ENCODE results near the gene APEH. TPM values are rescaled to one million over a fixed set of nuclear protein-coding genes. Genes with fewer than 3 reads are reported as not detected.

Gene APEH
- total and polyA plus RNA-seq, 2 of the 13 experiments (the other 11 are each of a cell fraction or from before 2014, with no cell fraction given) = 116 to 130 TPM

GRCh38 chr3:49626101-49626581 lies 48.0 kb upstream of the APEH start (continued):
- TF ChIP-seq TFDP2 (CRISPR knock-in tag; IDR thresholded peaks at IDR 0.05) = no peak

GRCh38 chr3:49626796-49627195 lies 47.4 kb upstream of the APEH start:
- no peak for ATAC-seq
- TF ChIP-seq ZNF639 (CRISPR knock-in tag; conservative IDR thresholded peaks at IDR 0.05) = no peak
- TF ChIP-seq ZFP82 (CRISPR knock-in tag; IDR thresholded peaks at IDR 0.05; ENCODE audit: borderline replicate concordance) = no peak
- TF ChIP-seq ATF7-NPFF (CRISPR knock-in tag; IDR thresholded peaks at IDR 0.05; ENCODE audit: low read depth) = no peak
- no peak for TF ChIP-seq HES4 (CRISPR knock-in tag; IDR thresholded peaks at IDR 0.05; ENCODE audit: borderline replicate concordance)
- no peak for TF ChIP-seq NPAS2 (CRISPR knock-in tag; IDR thresholded peaks at IDR 0.05; ENCODE audit: borderline replicate concordance)
- TF ChIP-seq REL (CRISPR knock-in tag; conservative IDR thresholded peaks at IDR 0.05) = no peak
- no peak for TF ChIP-seq RAD21 (CRISPR knock-in tag; IDR thresholded peaks at IDR 0.05)
- no peak for TF ChIP-seq ZNF737 (CRISPR knock-in tag; IDR thresholded peaks at IDR 0.05; ENCODE audit: borderline replicate concordance)
- TF ChIP-seq ZNF24 (IDR thresholded peaks at IDR 0.05) = no peak
- no peak for TF ChIP-seq HMGXB3 (CRISPR knock-in tag; IDR thresholded peaks at IDR 0.05; ENCODE audit: borderline replicate concordance)
- TF ChIP-seq GTF3A (CRISPR knock-in tag; conservative IDR thresholded peaks at IDR 0.05) = no peak

More at GRCh38 chr3:49626796-49627195, 47.4 kb upstream of the APEH start:
- POLR2A ChIA-PET = no interaction called here
- DNase-seq (ENCODE audit: low spot score) = no peak
- in situ Hi-C loops (cut with HindIII; ENCODE audit: extremely low pct_ligation_motif_present, low pct_unique_long_range_greater_than_20kb) = no loop called here
- no peak for FAIRE-seq
- Histone ChIP-seq H3K9me3 (ENCODE audit: low read length) (no peaks in the 10 kb centered on the region), H3K4me3 (replicated peaks in 1 of 3; ENCODE audit: insufficient read depth in 1 of 3, low read depth in 2 of 3, low read length in 3 of 3) (no peak overlapping the region), H4K20me1 (ENCODE audit: insufficient read depth, low read length) (no peaks in the 10 kb centered on the region), H2AFZ (ENCODE audit: low read length) (no peak overlapping the region), H3K27me3 (ENCODE audit: control insufficient read depth in 1 of 2, insufficient read depth in 2 of 2, low read length in 2 of 2) (no peaks in the 10 kb centered on the region), H3K79me2 (ENCODE audit: insufficient read depth, low read length) (no peaks in the 10 kb centered on the region), H3K4me2 (ENCODE audit: low read depth, low read length) (no peak overlapping the region), H3K4me1 (ENCODE audit: insufficient read depth, low read length) (no peaks in the 10 kb centered on the region), H3K27ac (ENCODE audit: extremely low read length, insufficient read depth, low read length) (no peak overlapping the region), H3K9ac (ENCODE audit: insufficient read depth, low read depth, low read length) (no peak overlapping the region), H3K36me3 (replicated peaks in 1 of 2; ENCODE audit: control insufficient read depth in 1 of 2, insufficient read depth in 2 of 2, low read length in 2 of 2) (peaks cover 0 to 8% of the 10 kb centered on the region in 2 experiments; a peak in 2 of 5 replicates)
- 100% methylated on average over 1 of the region's 1 CpG for WGBS (ENCODE audit: low lambda C conversion rate)
- CTCF ChIA-PET (ENCODE audit: low intra/inter-chr PET ratio, low total read pairs) = no interaction called here
- no TSS peak for BruUV-seq (replicated peaks)
- intact Hi-C loops (cut with micrococcal nuclease; ENCODE audit: unreplicated experiment) = no loop called here
